ENCODE measurements around the gene TEX19.

The TEX19 gene

DNA sequence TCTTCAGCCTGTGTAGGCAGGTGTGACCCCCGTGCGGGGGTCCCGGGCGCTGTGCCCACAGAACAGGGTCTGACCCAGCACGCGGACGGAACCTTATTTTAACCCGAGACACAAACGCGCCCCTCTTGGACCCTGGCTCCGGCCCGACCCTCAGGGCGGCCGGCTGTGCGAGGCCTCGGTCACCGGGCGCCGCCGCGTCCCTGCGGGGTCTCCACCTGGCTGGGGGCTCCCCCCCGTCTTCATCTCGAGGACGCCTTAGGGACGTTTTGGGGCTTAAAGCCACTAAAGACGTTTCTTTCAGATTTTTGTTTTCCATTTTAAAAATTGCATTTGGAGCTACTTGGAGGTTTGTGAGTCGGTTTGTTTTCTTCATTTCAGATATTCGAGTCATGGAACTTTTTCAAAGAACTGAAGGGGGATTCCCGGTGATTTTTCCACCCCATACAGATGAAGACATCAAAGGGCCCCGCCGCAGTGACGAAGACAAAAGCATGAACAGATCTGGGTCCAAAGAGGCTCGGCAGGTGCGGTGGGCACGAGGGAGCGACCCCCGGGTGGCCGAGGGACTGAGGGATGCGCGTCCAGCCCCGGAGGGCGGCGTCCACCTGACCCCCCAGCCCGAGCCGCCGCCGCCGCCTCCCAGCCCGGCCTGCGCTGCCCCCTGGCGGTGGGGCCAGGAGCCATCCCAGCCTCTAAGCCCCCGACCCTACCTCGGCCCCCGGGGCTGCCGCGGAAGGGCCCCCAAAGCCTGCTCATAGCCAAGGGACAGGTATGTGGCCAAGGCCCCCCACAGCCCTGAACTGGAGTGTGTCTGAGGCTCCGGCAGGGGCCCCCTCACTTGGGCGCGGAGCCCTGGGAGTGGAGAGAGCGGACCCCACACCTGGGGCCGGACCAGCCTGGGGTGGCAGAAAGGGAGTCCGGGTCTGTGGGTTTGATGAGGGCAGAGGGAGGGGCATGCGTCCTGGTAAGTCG is 37.8 kb upstream of the TEX19 start:
- no peaks in the 10 kb centered on the region; the same call in 1 of the 2 replicates for H3F3A ChIP-seq (ENCODE audit: insufficient read depth, low read length)
- peaks cover 10% of the 10 kb centered on the region for H3K4me1 ChIP-seq (ENCODE audit: insufficient read depth, low read length, severe bottlenecking)
- H3K9me2 ChIP-seq (ENCODE audit: low read depth, low read length) = no peaks in the 10 kb centered on the region
- H3K9ac ChIP-seq (ENCODE audit: low read length) = no peak overlapping the region
- H3K4me3 ChIP-seq (ENCODE audit: low read depth, low read length, poor library complexity, severe bottlenecking) = no peak overlapping the region
- peaks cover 7% of the 10 kb centered on the region; the same call in 1 of the 2 replicates for H3K27me3 ChIP-seq (ENCODE audit: insufficient read depth, low read length)
- peak overlapping the region; percentile 63 for H3K4me2 ChIP-seq (ENCODE audit: low read length)
- H3K27ac ChIP-seq (ENCODE audit: low read depth, low read length, poor library complexity, severe bottlenecking) = no peak overlapping the region
- no peaks in the 10 kb centered on the region for H3K79me2 ChIP-seq (ENCODE audit: insufficient read depth, low read length)
- H3K9me3 ChIP-seq (ENCODE audit: low read length) = no peaks in the 10 kb centered on the region
- peak; percentile 91 for TF ChIP-seq CTCF (IDR thresholded peaks at IDR 0.05; ENCODE audit: low read length)
- TF ChIP-seq EZH2 (IDR thresholded peaks at IDR 0.05; ENCODE audit: borderline replicate concordance, low read length) = no peak
- H4K20me1 ChIP-seq (ENCODE audit: insufficient read depth, low read length) = no peaks in the 10 kb centered on the region
- H2AFZ ChIP-seq (ENCODE audit: low read length) = no peak overlapping the region
- no peaks in the 10 kb centered on the region for H3K36me3 ChIP-seq (ENCODE audit: insufficient read depth, low read length)

GRCh38 chr17:82321947-82322466 is 37.0 kb upstream of the TEX19 start:
- Histone ChIP-seq H3K27ac (ENCODE audit: low read depth, low read length, poor library complexity, severe bottlenecking) (no peak overlapping the region), H3K4me3 (ENCODE audit: low read depth, low read length, poor library complexity, severe bottlenecking) (no peak overlapping the region), H2AFZ (ENCODE audit: low read length) (no peak overlapping the region), H3K9ac (ENCODE audit: low read length) (no peak overlapping the region), H3K27me3 (ENCODE audit: insufficient read depth, low read length) (peaks cover 11% of the 10 kb centered on the region), H3F3A (ENCODE audit: insufficient read depth, low read length) (no peaks in the 10 kb centered on the region; the same call in 1 of the 2 replicates), H3K36me3 (ENCODE audit: insufficient read depth, low read length) (no peaks in the 10 kb centered on the region), H3K9me2 (ENCODE audit: low read depth, low read length) (no peaks in the 10 kb centered on the region), H3K9me3 (ENCODE audit: low read length) (no peaks in the 10 kb centered on the region), H4K20me1 (ENCODE audit: insufficient read depth, low read length) (no peaks in the 10 kb centered on the region), H3K4me2 (ENCODE audit: low read length) (no peak overlapping the region), H3K79me2 (ENCODE audit: insufficient read depth, low read length) (no peaks in the 10 kb centered on the region), H3K4me1 (ENCODE audit: insufficient read depth, low read length, severe bottlenecking) (peaks cover 10% of the 10 kb centered on the region)
- TF ChIP-seq CTCF (IDR thresholded peaks at IDR 0.05; ENCODE audit: low read length) = no peak
- no peak for TF ChIP-seq EZH2 (IDR thresholded peaks at IDR 0.05; ENCODE audit: borderline replicate concordance, low read length)

DNA sequence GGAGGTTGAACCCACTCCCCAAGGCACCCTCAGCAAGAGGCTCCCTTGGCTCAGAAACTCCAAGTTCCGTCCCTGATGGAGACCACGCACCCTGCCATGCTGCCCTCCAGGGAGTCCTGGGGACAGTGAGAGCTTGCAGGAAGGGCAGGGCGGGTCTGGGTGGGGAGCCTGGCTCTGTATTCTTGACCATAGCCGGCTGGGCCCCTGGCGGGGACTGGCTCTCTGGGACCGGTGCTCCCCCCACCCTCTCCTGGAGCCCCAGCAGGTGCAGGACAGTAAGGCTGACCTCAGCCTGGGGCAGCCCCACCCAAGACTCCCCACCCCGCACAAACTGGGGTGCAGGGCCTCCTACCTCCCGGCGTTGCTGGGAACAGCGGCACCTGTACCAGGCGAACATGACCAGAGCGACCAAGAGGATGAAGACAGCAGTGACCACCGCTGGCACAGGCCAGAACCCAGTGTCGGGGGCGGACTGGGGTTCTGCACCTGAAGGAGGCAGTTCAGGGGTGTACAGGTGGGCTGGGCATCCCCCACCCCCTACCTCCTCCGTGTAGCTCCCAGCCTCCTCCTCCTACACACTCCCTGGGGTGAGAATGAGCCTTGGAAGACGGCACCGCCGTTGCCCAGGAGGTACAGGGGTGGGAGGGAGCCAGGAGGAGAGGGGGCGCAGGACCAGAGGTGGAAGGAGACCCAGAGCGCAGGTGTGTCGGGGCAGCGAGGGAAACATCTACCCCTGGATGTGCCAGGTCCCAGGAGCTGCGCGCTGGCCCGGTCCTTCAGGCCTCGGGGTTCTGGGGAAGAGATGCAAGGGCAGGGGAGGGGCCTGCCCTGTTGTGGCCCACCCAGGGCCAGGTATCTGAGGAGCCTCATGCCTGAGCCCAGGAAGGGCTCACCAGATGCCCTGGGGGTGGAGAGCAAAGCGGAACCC is 36.3 kb upstream of the TEX19 start:
- Histone ChIP-seq H3K4me3 (ENCODE audit: low read depth, low read length, poor library complexity, severe bottlenecking) (no peak overlapping the region), H3K4me1 (ENCODE audit: insufficient read depth, low read length, severe bottlenecking) (peaks cover 10% of the 10 kb centered on the region), H3F3A (ENCODE audit: insufficient read depth, low read length) (no peaks in the 10 kb centered on the region; the same call in 1 of the 2 replicates), H3K9ac (ENCODE audit: low read length) (no peak overlapping the region), H3K79me2 (ENCODE audit: insufficient read depth, low read length) (no peaks in the 10 kb centered on the region), H3K9me3 (ENCODE audit: low read length) (no peaks in the 10 kb centered on the region), H4K20me1 (ENCODE audit: insufficient read depth, low read length) (no peaks in the 10 kb centered on the region), H2AFZ (ENCODE audit: low read length) (no peak overlapping the region), H3K27ac (ENCODE audit: low read depth, low read length, poor library complexity, severe bottlenecking) (no peak overlapping the region), H3K36me3 (ENCODE audit: insufficient read depth, low read length) (no peaks in the 10 kb centered on the region), H3K9me2 (ENCODE audit: low read depth, low read length) (no peaks in the 10 kb centered on the region), H3K27me3 (ENCODE audit: insufficient read depth, low read length) (peaks cover 14% of the 10 kb centered on the region), H3K4me2 (ENCODE audit: low read length) (no peak overlapping the region)
- TF ChIP-seq EZH2 (IDR thresholded peaks at IDR 0.05; ENCODE audit: borderline replicate concordance, low read length) (no peak), CTCF (IDR thresholded peaks at IDR 0.05; ENCODE audit: low read length) (no peak)

All from OCI-LY1 (cell line).